NCI-H1417 (cell line): ENCODE measurements around the gene UGT1A10.

Source experiments
- DNase-seq, 3 experiments: peaks; one replicate each; lab custom pipeline; 2025; lab: John Stamatoyannopoulos, UW

The UGT1A10 gene

DNA sequence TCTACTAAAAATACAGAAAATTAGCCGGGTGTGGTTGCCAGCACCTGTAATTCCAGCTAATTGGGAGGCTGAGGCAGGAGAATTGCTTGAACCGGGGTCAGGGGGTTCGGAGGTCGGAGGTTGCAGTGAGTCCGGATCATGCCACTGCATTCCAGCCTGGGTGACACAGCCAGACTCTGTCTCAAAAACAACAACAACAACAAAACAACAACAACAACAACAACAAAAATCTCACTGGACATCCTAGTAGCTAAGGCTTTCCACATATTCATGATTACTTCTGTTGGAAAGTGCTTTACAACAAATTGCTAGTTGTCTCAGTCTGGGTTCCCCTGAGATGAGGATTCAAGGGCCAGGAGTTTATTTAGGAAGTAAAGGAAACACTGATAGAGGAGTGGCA, 137.6 kb downstream of the UGT1A10 start:
- DNase-seq: no peak

DNA sequence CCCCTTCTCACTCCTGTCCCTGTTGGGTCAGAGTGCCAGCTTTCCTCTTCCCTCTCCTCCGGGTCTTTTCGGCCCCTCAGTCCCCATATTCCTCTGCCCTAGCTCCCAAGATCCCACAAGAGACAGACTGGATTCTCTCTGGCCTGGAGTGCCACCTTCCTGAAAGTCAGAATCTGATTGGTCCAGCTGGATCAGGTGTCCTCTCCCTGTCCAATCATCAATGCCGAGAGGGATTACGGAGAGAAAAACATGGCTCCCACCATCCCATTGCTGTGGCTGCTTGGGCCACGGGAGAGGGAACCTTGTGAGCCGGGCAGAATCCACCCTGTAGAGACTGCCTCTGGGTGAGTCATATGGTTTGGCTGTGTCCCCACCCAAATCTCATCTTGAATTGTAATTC, 139.2 kb downstream of the UGT1A10 start:
- DNase-seq: no peak

DNA sequence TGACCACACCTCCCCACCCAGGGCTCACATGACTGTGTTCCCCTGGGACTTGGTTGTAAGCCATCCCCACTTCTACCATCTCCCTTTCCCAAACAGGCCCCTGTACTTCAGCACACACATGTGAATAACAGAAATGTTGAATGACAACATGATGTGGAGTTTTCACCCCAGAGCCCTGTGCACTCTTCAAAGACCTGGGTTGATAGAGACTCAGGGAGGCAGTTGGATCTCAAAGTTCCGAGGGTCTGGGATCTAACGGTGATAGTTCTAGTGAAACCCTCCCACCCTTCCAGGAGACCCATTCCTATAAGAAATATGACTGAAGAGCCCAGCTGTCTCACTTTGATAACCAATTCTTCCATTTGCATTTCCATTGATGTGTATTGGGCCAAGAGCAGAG, 141.8 kb downstream of the UGT1A10 start, which contains the start of gene MROH2A:
MROH2A (plus strand) TSS at position 301 of the 400 bp plus-strand sequence. CDS start 1,029 bp downstream, outside the sequence.
- DNase-seq: no peak

DNA sequence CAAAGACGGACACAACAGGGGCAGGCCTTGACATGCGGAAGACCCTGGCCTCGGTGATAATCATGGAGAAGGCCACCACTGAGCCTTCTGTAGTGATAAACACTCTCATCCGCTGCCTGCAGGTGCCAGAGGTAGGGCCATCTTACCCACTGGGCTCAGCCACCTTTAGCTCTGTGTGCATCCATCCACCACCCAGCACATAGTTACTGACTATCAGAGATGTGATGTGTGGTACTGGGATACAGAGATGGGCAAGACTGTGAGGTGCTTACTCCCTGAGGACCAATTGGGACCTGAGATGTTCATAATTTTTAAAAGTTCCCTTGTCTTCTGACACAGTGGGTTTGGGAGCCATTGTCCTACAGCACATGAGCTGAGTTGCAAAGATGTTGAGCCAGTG, 143.5 kb downstream of the UGT1A10 start:
- no peak for DNase-seq

DNA sequence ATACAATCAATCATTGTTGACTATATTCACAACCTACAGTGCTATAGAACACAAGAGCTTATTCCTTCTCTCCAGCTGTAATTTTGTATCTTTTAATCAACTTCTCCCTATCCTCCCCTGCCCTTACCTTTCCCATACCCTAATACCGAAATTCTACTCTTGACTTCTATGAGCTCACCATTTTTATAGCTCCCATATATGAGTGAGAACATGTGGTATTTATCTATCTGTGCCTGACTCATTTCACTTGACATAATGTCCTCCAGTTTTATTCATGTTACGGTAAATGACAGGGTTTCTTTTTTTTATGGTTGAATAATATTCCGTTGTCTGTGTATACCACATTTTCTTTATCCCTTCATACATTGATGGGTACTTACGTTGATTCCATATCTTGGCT, 144.5 kb downstream of the UGT1A10 start:
- DNase-seq: no peak

GRCh38 chr2:233789554-233789953, 153.3 kb downstream of the UGT1A10 start:
- DNase-seq: no peak

GRCh38 chr2:233791151-233791882, 155.1 kb downstream of the UGT1A10 start:
- DNase-seq: no peak

DNA sequence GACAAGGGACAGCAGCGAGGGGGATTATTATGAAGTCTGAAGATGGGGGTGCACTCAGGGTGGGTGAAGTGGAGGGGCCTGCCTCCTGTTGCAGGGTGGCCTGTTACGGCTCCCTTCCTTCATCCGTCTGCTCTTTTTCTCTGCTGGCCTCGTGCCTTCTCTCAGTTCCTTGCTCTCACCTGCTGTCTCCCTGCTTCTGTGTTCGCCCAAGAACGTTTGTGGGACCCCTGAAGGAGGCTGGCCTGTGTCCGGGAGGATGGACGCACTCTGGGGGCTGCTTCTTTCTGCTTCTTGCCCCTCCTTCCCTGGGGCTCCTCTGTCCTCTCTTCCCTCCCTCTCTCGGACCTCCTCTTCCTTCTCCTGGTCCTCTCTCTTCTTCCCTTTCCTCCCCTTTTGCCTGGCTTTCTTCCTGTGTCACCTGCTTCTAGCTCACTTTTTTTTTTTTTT, 155.7 kb downstream of the UGT1A10 start:
- DNase-seq: no peak

DNA sequence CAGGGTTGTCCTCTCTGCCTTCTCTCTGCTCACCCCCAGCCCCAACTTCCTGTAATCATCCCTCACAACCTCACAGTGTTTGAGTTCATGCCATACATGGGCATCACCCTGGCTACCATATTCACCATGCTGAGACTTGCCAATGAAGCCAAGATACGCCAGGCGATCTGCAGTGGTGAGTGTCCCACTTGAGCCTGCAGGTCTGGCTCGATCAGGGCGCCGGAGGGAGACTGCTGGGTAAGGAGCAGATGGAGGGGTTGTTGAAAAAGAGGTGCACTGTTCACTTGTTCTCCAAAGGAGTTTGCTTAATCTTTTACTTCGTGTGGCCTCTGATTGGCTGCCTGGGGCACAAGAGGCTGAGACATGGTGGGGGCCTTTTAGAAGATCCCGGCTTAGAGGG, 156.5 kb downstream of the UGT1A10 start:
- no peak for DNase-seq

- DNase-seq: peak; percentile 2 to 59 (median 13)
These were observed 157.3 kb downstream of the UGT1A10 start for GRCh38 chr2:233793465-233794127.

- DNase-seq: no peak
These were observed 157.9 kb downstream of the UGT1A10 start for GRCh38 chr2:233794128-233794658.

DNA sequence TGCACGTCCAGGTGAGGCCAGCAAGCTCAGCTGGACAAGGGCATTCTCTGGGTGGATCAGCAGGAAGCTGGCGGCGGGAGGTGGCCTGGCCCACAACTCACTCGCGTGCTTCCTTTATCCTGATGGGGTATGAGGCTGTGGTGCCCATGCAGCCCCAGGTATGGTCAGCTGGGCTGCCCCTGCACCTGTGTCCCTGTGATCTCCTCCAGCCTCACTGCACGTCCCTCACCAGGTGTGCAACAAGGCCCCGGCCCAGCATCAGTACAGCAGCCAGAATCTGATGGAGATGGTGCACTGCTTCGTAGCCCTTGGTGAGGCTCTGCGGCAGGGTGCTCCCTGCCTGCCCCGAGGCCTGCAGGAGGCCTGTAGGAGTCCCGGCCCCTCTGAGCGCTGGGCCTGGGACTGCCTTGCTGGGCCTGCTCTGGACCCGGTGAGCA, 159.5 kb downstream of the UGT1A10 start:
- DNase-seq: no peak

GRCh38 chr2:233796254-233796653, 160.0 kb downstream of the UGT1A10 start:
- DNase-seq: no peak

DNA sequence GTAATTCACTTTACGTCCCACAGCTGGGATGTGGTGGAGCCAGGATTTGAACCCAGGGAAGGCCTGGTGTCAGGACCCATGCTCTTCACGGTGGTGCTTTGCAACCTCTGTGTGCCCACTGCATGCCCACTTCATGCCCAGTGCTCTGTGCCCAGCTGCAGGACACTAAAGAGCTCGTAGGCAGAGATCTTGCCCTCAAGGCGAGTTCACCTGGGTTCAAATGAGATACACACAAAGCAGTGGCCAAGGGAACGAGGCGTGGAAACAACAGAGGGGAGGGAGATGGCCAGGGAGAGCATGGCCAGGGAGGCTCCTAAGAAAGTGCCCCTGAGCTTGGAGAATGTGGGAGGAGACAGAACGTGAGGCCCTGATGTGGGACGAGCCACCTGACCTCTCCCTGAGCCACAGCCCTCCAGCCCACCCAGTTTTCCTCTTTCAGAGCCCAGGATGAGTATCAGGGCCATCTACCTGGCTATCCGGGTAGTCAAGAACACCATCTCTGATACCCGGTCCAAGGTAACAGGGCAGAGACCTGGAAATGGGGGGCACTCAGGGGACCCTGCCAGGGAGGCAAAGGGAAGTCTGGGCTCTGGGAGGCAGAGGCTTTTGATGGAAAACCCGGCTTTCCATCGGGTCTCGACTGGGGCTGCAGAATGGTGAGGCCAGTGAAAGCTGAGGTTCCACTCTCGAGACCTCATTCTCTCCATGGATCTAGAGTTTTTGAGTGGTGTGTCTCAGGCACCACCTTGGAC, 162.3 kb downstream of the UGT1A10 start:
- no peak for DNase-seq

DNA sequence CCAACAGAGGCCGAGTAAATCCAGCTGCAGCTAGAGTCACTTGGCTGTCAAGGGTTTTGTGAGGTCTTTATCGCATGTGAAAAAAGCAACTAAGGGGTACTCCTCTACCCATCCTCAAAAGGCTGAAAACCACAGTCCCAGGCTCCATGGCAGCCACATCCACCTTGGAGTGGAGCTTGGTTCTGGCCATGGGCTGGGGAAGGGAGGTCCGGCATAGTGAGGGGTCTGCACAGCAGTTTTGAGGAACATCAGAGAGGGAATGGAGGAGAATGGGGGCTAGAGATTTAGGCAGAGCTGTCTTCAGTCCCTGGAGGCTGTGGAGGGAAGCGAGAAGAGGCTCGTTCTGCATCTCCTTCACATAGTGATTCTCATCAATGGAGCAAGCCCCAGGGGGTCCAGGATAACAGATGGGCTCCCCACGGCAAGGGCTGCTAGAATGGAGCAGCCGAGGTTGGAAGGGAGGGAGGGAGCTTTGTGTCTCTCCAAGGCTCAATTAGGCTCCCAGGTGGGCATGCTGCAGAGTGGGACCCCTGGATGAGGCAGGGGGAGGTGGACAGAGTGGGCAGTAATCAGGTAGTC, 162.9 kb downstream of the UGT1A10 start:
- no peak for DNase-seq

GRCh38 chr2:233799716-233800115, 163.5 kb downstream of the UGT1A10 start:
- no peak for DNase-seq

DNA sequence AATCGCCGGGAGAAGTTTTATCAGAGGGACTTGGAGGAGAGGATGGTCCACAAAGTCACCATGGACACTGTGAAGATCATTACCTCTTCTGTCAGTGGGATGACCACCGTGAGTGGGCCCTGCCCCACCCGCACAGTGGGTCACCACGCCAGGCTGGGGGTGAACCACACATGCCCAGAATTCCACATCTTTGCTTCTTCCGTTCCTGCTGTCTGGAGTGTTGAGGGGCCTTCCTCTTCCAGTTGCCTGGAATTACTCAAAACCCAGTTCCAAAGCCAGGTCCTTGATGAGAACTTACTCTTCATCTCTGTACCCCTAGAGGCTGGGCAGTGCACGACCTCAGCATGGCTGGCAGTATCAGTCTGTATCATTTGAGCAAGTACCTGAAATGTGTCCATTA, 164.0 kb downstream of the UGT1A10 start:
- DNase-seq: no peak

- DNase-seq: no peak
These were observed 165.3 kb downstream of the UGT1A10 start for GRCh38 chr2:233801357-233802131.

DNA sequence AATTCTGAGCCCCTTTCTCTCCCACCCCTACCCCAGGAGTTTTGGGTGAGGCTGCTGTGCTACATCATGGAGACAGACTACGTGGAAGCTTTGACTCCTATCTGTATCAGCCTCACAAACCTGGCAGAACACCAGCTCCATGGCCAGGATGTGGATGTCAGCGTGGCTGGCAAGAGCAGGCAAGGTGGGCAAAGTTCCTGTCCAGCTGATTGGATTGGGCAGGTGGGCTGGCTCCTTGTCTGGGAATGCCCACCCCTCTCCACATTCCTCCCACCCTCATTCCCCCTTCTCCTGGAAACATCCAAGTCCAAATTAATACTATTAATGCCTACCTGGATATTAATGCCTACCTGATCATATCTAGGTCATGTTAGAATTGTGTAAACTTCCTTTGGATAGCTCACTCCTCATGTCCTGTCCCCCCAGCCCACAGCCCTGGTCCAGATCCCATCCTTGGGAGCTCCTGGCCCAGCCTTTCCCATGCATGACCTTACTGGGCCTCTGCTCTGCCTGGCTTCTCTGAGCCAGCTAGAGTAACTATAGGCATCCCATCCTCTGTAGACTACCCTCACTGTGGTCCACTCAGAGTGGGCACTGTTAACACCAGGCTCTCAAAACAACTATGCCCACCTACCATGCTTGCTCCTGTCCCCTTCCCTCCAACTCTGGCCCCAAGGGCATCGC, 166.0 kb downstream of the UGT1A10 start:
- DNase-seq: no peak

- no peak for DNase-seq
These were observed 167.2 kb downstream of the UGT1A10 start for GRCh38 chr2:233803292-233803911.
